CD4-positive, alpha-beta T cell treated with Interferon alpha-2 for 1 hour (primary cell): ENCODE results near the gene LRMDA.

Source experiments
- DNase-seq, 2 donors: peaks; one replicate each; pipeline ENCODE4 v3.0.0-alpha.2; 2020 to 2022

Gene LRMDA

DNA sequence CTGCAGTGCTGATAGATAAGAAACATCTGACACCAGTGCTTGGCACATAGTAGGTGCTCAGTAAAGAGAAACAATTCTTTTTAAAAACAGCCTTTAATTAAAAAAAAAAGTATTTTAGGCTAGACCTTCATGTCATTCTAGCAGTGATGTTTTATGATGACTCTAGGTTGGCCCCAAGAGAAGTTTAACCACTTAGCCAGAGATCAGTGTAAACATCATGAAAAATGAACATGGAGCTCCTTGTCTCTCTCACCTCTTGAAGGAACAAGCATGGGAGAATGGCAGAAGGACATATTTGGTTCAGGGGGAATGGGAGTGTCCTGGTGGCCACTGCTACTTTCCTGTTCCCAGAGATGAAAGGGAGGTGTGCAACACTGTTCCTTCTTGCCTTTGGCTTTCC, 641.0 kb downstream of the LRMDA start:
- DNase-seq: no peak

DNA sequence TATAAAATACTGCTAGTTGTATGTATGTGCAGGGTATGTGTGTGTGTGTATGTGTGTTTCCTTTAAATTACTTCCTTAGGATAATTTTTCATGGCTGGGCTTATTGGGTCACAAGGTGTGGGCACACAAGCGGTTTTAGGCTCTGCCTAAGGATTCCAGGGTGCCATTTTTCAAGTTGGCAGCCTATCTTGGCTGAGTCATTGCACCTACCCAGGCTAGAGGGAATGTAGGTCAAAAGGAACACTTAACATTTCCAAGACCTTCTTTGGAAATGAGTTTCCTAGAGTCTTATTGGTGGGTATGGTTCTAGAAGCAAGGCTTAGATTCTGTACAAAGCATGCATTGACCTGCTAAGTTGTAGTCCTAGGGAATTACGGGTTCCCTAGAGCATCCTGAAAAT, 642.1 kb downstream of the LRMDA start:
- DNase-seq: no peak

DNA sequence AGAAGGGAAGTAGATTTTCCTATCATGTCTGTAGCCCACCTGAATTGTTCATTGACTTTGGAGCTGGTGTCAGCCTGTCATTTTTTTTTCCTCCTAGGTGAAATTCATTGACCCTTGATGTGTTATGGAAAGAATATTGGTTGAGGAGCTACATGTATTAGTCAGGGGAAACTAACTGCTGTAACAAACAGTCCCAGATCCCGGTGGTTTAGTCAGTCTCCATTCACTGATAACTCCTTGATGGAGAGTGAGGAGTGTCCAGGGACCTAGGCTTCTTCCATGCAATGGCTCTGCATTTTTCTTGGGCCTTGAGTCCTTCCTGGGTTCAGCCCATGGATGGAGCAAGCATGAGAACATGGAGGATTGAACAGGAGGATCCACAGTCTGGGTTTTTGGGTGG, 643.2 kb downstream of the LRMDA start:
- no peak for DNase-seq

DNA sequence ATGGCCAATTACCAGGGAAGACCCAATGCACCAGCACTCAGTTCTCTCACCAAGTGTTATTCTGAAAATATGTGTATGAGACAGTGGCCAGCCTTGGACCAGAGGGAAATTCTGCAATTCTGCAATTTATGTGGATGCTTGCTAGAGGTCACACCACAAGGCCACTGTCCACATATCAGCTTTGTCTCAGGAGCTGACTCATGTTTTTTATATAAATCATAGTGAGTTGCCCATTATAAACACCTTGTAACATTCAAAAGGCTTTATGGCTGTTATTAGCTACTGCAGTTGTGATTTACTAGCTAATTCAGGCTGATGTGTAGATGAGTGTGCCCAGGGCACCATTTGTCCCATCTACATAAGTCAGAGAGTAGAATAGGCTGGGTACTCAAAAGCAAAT, 649.0 kb downstream of the LRMDA start:
- no peak for DNase-seq

DNA sequence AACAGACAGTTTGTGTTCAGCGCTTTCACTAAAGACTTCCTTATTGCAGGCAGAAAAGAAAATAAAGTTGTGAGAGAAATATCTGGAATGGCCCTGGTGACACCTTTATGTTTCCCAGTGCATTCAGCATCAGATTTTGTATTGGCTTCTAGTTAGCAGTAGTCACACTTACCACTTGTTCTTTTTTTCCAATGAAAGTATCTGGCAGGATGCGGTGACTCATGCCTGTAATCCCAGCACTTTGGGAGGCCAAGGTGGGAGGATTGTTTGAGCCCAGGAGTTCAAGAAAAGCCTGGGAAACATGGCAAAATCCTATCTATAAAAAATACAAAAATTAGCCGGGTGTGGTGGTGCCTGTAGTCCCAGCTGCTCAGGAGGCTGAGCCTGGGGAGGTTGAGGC, 649.6 kb downstream of the LRMDA start:
- no peak for DNase-seq

DNA sequence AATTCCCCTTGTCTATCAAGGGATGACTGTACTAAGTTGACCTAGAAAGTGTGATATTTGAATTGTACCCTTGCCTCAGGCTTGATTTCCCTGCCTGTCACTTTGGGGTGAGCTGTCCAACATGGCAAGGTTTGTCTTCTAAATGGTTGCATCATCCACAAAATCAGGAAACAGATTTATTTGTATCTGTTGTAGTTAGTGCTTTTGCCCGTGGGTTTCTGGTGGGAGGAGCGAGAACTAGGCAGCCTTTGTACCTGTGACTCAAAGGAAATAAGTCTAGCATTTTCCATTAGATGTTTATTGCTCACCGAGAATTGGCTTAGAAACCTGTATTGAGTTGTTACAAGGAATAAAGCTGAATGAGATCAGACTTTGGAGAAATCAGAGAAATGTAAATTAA, 650.8 kb downstream of the LRMDA start:
- no peak for DNase-seq

DNA sequence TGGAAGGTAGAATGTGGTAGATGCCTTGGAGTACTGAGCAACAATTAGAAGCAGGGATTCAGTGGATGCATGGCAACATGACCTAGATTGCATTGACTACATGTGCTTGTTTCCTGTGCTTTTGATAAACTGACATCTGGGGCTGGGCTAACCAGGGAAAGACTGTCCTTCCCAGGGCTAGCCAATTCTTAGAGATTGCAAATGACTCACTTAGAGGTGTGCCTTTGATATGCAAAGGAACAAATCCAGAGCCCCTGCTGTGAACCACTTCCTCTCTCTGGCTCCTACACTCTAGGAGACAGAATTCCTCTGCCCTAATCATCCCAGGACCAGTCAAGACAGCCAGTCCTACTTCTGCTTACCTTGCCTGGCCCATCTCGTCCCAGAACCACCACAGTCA, 651.5 kb downstream of the LRMDA start:
- DNase-seq: no peak

DNA sequence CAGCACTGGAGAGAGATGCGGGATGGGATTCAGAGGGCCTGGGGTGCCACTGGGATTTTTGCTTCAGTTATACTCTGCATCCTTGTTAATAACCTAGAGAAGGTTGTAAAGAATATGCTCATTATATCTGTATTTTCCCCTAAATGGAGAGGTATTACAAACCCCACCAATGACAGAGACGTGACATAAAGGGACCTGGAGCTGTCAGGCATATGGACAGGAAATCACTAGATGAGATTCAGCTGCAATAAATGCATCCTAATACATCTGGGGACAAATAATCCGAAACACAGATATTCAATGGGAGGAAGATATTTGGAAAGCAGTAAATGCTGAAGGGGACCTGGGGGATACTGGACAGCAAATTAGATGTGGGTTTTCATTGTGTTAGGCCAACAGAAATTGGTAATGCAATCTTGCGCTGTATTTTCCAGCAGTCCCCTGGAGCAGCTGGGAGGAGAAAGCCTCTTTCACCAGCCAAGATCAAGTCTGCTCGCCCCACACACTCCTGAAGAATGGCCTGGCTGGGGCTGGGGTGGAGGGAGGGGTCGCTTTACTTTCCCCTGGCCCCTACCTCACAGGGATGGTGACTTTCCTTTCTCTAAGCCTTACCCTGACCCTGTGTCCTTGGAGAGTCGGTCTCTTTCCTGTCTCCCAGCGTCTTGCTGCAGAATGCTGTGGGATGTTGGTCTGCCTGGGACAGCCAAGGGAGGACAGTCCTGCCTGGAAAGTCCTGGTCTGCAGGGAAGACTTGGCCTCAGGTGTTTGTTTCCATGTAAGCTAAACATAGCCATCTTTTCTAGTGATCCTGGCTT, 653.8 kb downstream of the LRMDA start:
- DNase-seq: no peak

DNA sequence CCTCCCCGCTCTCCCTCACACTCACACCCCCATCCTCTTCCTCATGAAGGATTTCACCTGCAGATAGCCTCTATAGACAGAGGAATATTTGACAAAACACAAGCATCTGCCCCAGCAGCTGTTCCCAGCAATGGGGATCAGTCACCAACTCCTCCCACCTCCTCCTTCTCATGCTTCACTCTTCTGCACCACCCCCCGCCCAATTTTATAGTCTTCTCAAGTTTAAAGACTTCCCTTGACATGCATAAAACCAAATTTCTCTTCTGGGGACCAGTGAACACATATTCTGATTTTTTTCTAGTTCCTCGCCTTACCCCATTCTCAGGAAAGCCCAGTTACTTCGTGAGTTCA, 654.4 kb downstream of the LRMDA start:
- no peak for DNase-seq

DNA sequence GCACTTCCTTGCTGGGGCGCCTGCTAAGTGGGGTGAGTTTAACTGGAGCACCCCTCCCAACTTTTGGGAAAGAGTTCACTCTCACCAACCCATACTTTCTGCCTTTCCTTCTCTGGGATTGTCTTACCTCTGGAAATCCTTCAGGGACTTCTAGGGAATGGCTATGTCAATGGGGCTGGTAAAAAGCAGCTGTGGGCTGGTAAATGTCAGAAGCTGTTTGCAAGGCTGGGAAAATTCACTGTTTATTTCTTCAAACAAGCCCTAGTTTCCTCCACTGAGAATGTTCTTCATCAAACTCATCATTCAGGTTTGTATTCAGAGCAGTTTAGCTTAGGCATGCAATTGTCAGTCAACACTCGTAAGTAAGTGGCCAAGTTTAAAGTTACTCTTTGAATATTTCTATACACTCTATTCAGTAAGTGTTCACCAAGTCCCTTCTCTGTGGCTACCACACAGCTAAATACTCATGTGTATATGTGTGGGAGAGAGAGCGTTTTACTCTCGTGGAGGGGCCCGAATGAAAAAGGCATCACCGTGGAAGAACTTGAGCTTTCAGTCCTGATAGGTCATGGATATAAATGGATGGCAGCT, 654.8 kb downstream of the LRMDA start:
- DNase-seq: no peak

DNA sequence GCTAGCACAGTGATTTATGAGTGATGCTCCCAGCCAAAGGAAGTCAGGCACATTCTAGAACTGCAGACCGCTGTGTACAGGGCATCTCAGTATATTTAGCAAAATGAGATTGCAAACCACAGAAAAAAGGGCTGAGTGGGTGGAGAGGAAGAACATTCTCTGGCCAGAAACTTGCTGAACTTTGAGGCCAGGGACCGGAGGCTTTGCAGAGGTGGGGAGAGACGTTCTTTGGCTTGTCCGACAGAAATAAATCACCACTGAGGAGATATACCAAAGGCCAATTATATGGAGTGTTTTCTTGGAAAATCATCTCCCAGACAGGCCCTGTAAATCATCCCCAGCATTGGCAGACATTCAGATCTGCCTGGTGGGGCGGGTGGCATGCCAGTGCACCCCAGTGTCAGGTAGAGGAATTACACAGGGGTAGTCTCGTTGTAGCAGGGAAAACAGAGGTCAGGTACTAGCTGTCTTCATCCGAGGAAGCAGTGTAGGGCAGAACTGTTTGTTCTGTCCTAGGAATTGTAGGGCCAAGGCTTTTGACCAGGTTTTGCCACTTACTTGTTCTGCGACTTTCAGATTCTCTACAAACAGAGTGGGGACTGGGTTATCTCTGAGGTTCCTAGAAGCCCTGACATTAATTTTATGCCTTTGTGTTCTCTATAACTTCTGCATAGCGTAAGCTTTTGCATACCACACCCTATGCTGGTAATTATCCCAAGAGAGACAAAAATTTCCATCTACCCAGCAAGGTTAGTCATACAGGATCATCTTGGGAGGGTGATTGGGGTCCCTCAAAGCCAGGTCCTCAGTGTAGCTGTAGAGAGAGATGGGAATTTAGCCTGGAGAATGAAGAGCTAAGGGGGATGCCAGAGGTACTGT, 655.6 kb downstream of the LRMDA start:
- DNase-seq: no peak

DNA sequence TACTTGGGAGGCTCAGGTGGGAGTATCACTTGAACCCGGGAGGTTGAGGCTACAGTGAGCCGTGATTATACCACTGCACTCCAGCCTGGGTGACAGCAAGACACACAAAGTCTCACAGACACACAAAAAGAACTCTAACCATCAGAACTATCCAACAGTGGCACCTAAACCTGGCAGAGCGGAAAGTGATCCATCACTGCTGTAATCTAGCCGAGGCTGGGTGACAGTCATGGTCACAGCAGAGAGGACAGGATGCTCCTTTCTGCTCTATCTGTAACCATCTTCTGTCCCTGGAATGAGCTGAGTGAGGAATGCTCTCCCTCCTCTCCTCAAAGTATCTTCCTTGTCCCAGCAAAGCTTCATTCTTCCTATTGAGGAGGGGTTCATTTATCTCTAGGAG, 656.6 kb downstream of the LRMDA start:
- DNase-seq: no peak

DNA sequence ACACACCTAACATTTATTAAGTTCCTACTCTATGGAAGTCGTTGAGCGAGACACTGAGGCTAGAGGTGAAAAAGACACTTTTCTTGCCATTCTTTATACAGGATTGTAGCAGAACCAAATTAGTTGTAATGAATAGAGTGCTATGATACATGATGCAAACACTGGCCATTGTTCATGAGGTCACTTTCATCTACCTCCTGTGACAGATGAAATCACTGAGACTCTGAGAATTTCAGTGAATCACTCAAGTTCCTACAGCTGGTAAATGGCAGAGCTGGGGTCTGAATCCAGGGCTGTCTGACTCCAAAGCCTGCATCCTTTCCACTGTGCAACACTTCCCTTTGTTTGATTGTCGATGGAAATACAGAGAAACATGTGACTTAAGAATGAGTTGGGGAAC, 657.6 kb downstream of the LRMDA start:
- DNase-seq: no peak

DNA sequence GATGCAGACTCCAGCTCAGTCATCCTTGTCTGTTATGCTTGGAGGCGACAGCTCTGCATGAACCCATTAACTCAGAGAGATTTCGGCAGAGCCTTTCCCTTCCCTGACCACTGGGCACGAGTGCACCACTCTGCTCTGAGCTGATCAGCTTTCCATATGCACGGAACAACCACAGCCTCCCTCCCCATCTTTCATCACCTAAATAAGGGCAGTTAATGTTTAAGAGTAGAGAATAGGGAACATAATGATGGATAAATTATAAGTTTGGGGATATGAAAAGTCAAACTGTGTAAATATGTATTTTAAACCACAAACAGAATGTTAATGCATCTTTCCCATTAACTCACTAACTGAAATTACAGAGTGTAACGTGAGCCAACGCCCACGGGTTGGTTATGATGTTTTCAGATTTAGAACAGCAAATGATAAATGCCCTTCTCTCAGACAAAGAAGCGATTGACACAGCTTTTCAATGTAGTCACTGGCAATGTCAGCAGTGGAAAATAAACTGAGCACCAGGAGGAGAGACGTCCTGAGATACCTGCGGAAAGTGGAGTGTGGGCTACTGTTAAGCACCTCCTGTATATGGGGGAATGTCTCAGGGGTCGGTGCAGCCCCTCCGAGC, 658.2 kb downstream of the LRMDA start:
- DNase-seq: no peak

DNA sequence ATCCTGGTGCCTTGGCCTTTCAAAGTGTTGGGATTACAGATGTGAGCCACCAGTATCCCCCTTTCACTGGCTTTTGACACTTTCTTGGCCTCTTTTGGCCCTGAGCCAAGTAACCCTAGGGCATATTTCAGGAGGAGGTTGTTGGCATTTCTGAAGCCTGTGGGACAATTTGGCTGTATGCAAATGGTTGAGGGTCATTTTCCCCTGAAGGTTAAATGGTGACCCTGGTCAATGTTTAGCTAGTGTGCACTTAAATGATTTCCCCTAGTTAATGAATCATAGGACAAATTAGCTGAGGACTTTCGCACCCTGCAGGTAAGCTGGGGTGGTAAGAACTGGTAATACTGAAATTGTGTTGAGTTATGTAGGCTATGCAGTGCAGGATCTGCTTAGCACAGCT, 660.5 kb downstream of the LRMDA start:
- no peak for DNase-seq

DNA sequence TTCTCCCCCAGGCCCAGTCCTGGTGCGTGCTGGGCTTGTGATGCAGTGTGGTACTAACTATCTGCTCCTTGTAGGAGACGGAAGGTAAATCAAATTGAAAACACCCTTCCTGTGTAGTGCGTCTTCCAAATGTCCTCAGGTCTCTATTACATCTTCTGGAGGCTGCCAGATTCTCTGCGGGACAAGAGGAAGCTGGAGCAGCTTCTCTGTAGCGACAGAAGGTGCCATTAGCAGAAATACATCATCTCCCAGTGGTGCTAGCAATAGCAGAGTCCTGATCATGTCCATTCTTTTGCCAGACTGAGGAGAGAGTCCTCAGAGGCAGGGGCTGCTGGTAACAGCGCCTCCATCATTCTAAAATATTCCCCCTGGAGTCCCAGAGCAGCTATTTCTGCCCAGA, 675.2 kb downstream of the LRMDA start:
- no peak for DNase-seq

DNA sequence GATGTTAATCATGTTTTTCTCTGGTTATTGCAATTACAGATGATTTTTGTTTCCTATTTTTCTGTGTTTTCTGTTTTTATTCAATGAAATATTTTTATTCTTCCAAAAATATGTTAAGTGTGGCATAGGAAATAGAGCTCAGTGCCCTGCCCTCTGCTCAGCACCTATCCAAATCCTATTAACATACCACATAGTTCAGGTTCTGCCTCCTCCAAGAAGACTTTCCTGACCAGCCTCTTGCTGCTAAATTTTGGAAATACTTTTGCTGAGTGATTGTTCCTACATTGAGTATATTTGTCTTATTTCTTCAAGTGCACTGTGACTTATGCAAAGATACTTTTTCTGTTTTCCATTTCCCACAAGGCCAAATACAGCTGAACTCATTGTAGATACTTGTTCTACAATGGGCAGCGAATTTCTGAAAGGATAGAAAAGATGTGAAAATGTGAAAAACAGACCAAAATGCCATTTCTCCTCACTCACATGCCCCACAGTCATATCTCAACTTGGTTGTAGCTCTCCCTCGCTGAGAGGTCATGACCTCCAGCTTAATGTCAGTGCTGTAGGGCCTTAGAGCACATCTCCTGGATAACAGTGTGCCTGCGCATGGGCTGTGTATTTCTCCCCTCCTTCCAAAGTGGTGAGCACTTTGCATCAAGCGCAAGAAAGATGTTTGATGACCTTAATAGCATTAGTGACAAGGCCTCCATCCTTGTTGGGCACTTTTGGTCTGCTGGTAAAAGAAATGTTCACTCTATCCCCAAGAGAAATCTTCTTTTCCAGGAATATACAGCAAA, 677.3 kb downstream of the LRMDA start:
- DNase-seq: no peak

DNA sequence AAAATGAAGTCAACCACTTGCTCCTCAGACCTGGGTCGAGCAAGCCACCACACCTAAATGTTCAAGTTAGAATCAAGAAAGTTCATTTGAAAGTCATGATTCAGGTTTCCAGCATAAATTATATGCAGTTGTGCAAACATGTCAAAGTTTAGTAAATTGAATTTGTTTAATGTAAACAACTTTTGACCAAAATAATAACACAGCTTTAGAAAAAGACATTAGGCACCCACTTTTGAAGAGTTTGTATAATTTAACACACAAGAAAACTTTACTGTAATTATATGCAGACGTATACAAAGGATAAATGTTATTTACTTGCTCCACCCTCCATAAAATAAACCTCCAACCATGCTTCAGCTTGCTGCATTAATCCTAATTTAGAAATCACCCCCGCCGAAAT, 680.0 kb downstream of the LRMDA start:
- no peak for DNase-seq

DNA sequence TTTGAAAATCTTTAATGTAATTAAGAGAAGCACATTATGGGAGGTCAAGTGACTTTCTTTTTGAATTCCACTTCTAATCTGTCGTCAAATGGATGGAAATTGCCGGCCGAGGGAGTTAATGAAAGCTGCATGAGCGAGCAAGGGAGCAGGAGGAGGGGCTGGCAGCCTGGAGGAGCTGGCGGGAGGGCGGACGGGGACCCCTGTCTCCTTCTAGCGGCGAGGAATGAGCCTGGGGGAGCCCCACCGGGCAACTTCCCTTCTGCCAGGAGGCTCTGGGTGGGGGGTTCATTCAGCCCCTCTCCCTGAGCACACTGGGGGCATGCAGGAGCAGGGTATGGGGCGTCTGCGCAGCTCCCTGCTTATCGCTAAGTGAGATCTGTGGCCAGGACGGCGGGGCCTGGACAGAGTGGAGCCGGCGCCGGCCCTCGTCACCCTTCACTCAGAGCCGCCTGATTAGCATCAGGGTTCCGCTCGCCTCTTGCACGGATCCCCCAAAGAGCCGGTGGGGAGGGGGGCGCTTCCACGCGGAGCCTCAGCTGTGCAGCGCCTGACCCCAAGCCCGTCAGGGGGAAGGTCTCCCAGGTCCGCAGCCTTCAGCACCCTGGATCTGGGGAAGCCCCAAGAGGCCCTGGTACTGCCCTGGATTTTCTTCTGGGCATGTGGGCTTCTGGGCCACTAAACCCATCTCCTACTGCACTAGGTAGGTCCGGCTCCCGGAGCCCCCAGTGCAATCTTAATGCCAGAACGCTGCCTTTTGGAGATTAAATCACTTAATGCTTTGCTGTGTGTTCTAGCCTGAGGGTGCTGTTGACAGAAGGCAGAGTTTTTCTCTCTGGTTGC, 680.8 kb downstream of the LRMDA start:
- no peak for DNase-seq

DNA sequence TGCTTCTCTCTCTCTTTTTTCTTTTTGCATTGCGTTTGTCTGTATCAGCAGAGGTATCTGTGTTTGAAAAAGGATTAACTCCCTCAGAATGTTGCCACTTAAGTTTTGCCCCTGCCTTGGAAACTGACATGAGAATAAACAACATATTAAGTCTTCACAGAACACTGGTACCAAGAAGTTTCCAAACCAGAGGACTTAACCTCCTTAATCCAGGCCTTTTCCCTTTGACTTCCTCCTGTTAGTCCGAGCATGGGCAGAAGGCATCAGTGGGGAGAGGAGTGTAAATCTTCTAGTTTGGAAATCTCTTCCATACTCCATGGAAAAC, 681.4 kb downstream of the LRMDA start:
- DNase-seq: no peak

DNA sequence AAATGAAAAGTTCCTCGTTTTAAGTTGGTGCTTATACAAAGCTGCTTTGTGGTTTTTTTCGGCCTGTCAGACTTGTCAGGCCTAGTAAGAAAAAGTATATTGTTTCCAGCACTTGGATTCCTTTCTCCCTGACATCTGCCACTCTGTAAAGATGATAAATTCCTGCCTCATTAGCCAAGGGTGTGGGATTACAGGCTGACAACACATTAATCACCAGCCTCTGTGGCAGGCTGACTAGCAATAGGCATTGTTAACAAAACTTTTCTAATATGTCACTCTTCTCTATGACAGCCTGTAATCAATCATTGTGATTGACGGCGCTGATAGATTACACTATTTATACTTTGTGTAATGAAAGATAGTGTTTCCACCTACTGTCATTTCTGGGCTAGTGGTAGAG, 682.5 kb downstream of the LRMDA start:
- no peak for DNase-seq

DNA sequence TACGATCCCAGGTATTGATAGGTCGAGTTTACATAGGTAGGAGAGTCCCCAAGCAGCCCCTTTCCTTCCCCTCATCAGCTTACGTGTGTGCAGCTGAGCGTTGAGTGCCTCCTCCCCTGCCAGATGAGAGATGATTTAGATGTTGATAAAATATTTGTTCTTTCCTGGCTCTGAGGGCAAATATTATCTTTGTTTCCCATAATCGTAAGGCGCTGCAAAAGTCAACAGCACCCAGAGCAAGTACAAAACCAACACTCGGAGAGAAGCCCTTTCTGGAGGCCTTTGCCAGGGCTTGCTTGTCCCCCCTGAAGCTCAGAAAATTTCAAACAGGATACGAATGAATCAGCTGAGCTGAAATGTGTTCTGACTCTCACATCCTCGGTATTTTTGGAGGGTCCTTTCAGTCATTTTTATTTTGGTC, 683.2 kb downstream of the LRMDA start:
- no peak for DNase-seq
